ENCODE results near the gene USP9X.
A peak's percentile ranks its signal among the peaks of the same experiment; 100 is the strongest.

USP9X gene

GRCh38 chrX:41067721-41068120 is 17.5 kb upstream of the USP9X start:
- no peaks in the 10 kb centered on the region for H3K9me3 ChIP-seq (ENCODE audit: control insufficient read depth, insufficient read depth, low read depth, low read length)
- POLR2A ChIA-PET, result no interaction called here
- H3K4me3 ChIP-seq (ENCODE audit: low read depth, low read length), result no peak overlapping the region
- TF ChIP-seq PRDM4 (tag by site-specific recombination; IDR thresholded peaks at IDR 0.05), result no peak
- TF ChIP-seq ZNF121 (tag by site-specific recombination; IDR thresholded peaks at IDR 0.05), result no peak
- no peak for TF ChIP-seq MEIS1 (CRISPR knock-in tag; IDR thresholded peaks at IDR 0.05; ENCODE audit: borderline replicate concordance)
- TF ChIP-seq ZNF555 (tag by site-specific recombination; conservative IDR thresholded peaks at IDR 0.05), result no peak
- TF ChIP-seq ZNF19 (tag by site-specific recombination; IDR thresholded peaks at IDR 0.05; ENCODE audit: low read depth), result no peak
- no peak for TF ChIP-seq ZNF174 (tag by site-specific recombination; IDR thresholded peaks at IDR 0.05)
- no peak for TF ChIP-seq ZFP3 (tag by site-specific recombination; IDR thresholded peaks at IDR 0.05; ENCODE audit: low read depth)
- TF ChIP-seq ZNF560 (tag by site-specific recombination; IDR thresholded peaks at IDR 0.05; ENCODE audit: borderline replicate concordance), result no peak
- no peak for TF ChIP-seq ZNF596 (tag by site-specific recombination; IDR thresholded peaks at IDR 0.05)
- no peak for TF ChIP-seq ZNF48 (tag by site-specific recombination; IDR thresholded peaks at IDR 0.05)
- TF ChIP-seq ZNF76 (tag by site-specific recombination; IDR thresholded peaks at IDR 0.05; ENCODE audit: borderline replicate concordance, low read depth), result no peak
- no peak for TF ChIP-seq KLF10 (tag by site-specific recombination; IDR thresholded peaks at IDR 0.05)
- TF ChIP-seq ZNF514 (tag by site-specific recombination; IDR thresholded peaks at IDR 0.05), result no peak
- TF ChIP-seq ZNF626 (tag by site-specific recombination; IDR thresholded peaks at IDR 0.05), result no peak
- no peak for TF ChIP-seq HOXD13 (CRISPR knock-in tag; IDR thresholded peaks at IDR 0.05; ENCODE audit: borderline replicate concordance)
- no peak for TF ChIP-seq ZNF473 (tag by site-specific recombination; IDR thresholded peaks at IDR 0.05)
- TF ChIP-seq ZNF112 (tag by site-specific recombination; IDR thresholded peaks at IDR 0.05), result no peak
- no peak for TF ChIP-seq GLI2 (tag by site-specific recombination; IDR thresholded peaks at IDR 0.05; ENCODE audit: borderline replicate concordance, low read depth)
- TF ChIP-seq GLI4 (tag by site-specific recombination; IDR thresholded peaks at IDR 0.05), result no peak
- H3K36me3 ChIP-seq (ENCODE audit: control insufficient read depth in 2 of 2, insufficient read depth in 1 of 2, low read length in 2 of 2), result no peaks in the 10 kb centered on the region
- no peak overlapping the region for H3K27ac ChIP-seq (ENCODE audit: extremely low read depth, low read depth, low read length)
- CTCF ChIA-PET, result no interaction called here
- no peaks in the 10 kb centered on the region for H3K4me1 ChIP-seq (ENCODE audit: control insufficient read depth, insufficient read depth, low read length)

- ChIA-PET POLR2A (interaction anchor here (1.0 kb wide), 1 partner anchor 9 kb away, joined by 4 read pairs; the partner anchor contains the start of gene USP9X), CTCF (no interaction called here)
- Histone ChIP-seq H3K9me3 (ENCODE audit: control insufficient read depth, insufficient read depth, low read depth, low read length) (no peaks in the 10 kb centered on the region), H3K27ac (ENCODE audit: extremely low read depth, low read depth, low read length) (no peak overlapping the region), H3K4me3 (ENCODE audit: low read depth, low read length) (no peak overlapping the region), H3K4me1 (ENCODE audit: control insufficient read depth, insufficient read depth, low read length) (no peaks in the 10 kb centered on the region), H3K36me3 (ENCODE audit: control insufficient read depth in 2 of 2, insufficient read depth in 1 of 2, low read length in 2 of 2) (no peaks in the 10 kb centered on the region)
- TF ChIP-seq ZSCAN16 (tag by site-specific recombination; IDR thresholded peaks at IDR 0.05) (no peak), ZNF560 (tag by site-specific recombination; IDR thresholded peaks at IDR 0.05; ENCODE audit: borderline replicate concordance) (no peak)
Observed at GRCh38 chrX:41076742-41077141, 8.5 kb upstream of the USP9X start.

GRCh38 chrX:41081821-41082220 is 3.4 kb upstream of the USP9X start:
- CTCF ChIA-PET, result no interaction called here

More at GRCh38 chrX:41081821-41082220, 3.4 kb upstream of the USP9X start:
- no peaks in the 10 kb centered on the region for H3K36me3 ChIP-seq (ENCODE audit: control insufficient read depth in 2 of 2, insufficient read depth in 1 of 2, low read length in 2 of 2)
- POLR2A ChIA-PET, result no interaction called here
- no peak overlapping the region for H3K4me3 ChIP-seq (ENCODE audit: low read depth, low read length)
- H3K27ac ChIP-seq (ENCODE audit: extremely low read depth, low read depth, low read length), result no peak overlapping the region
- TF ChIP-seq ZNF140 (tag by site-specific recombination; IDR thresholded peaks at IDR 0.05), result peak; percentile 96
- no peak for TF ChIP-seq MZF1 (tag by site-specific recombination; IDR thresholded peaks at IDR 0.05; ENCODE audit: borderline replicate concordance)
- TF ChIP-seq FEZF1 (tag by site-specific recombination; IDR thresholded peaks at IDR 0.05), result no peak
- TF ChIP-seq ZNF133 (tag by site-specific recombination; IDR thresholded peaks at IDR 0.05), result no peak
- no peak for TF ChIP-seq HOXD13 (CRISPR knock-in tag; IDR thresholded peaks at IDR 0.05; ENCODE audit: borderline replicate concordance)
- H3K9me3 ChIP-seq (ENCODE audit: control insufficient read depth, insufficient read depth, low read depth, low read length), result no peaks in the 10 kb centered on the region
- H3K4me1 ChIP-seq (ENCODE audit: control insufficient read depth, insufficient read depth, low read length), result no peaks in the 10 kb centered on the region
